H1 (cell line): Measurements from ENCODE around the gene SLC6A6. TPM values are rescaled to one million over a fixed set of nuclear protein-coding genes. Genes with fewer than 3 reads are reported as not detected.

Source experiments
- CTCF ChIA-PET: fragments of 300-600 bp; sonication (Branson Sonifier 250); formaldehyde crosslinking; loops from one replicate; lab custom pipeline; 2021; ENCODE audit not compliant: partially characterized antibody; lab: Charles Lee
- POLR2A ChIA-PET: fragments of 300-600 bp; sonication (Branson Sonifier 250); formaldehyde crosslinking; loops from one replicate; lab custom pipeline; 2021; ENCODE audit warnings: inconsistent platforms; ENCODE audit not compliant: partially characterized antibody; lab: Charles Lee
- DNase-seq, 2 experiments: peaks; one replicate each; pipeline versions ENCODE4 v3.0.0 to v3.0.0-alpha.2; 2010 to 2022; ENCODE audit warnings: low spot score in 2 of 2, low read depth in 1 of 2, mixed read lengths in 1 of 2
- FAIRE-seq: peaks from 2 replicates; lab custom pipeline; 2011; peaks lifted over from hg19 to GRCh38; lab: Jason Lieb, UNC
- H2AFZ ChIP-seq: 2 replicates; pipeline ENCODE4 v1.8.1; 2012; ENCODE audit warnings: low read length, inconsistent platforms
- H2AK5ac ChIP-seq: 2 replicates; pipeline ENCODE4 v1.6.1; 2013; ENCODE audit warnings: low read depth, low read length
- H2BK120ac ChIP-seq: replicated peaks from 2 replicates; pipeline ENCODE3; 2013; ENCODE audit warnings: low read depth, low read length, inconsistent platforms
- H2BK12ac ChIP-seq: 2 replicates; pipeline ENCODE4 v1.6.1; 2013; ENCODE audit warnings: low read depth, low read length
- H2BK15ac ChIP-seq: 2 replicates; pipeline ENCODE4 v1.6.1; 2013; ENCODE audit warnings: low read length
- H2BK20ac ChIP-seq: 2 replicates; pipeline ENCODE4 v1.6.1; 2013; ENCODE audit warnings: low read length
- H2BK5ac ChIP-seq: 2 replicates; pipeline ENCODE4 v1.6.1; 2013; ENCODE audit warnings: low read depth, low read length
- H3K14ac ChIP-seq: 2 replicates; pipeline ENCODE4 v1.6.1; 2013; ENCODE audit warnings: inconsistent platforms; ENCODE audit not compliant: insufficient read length
- H3K18ac ChIP-seq: 2 replicates; pipeline ENCODE4 v1.6.1; 2013; ENCODE audit warnings: low read length; ENCODE audit errors: extremely low read depth
- H3K23ac ChIP-seq: 2 replicates; pipeline ENCODE4 v1.6.1; 2013; ENCODE audit warnings: inconsistent platforms; ENCODE audit not compliant: insufficient read length
- H3K23me2 ChIP-seq: 2 replicates; pipeline ENCODE4 v1.6.1; 2013; ENCODE audit warnings: low read depth, low read length
- H3K27ac ChIP-seq: 2 replicates; pipeline ENCODE4 v1.6.1; 2011; ENCODE audit warnings: low read depth, low read length, inconsistent platforms
- H3K27me3 ChIP-seq, 4 experiments: replicated peaks in 1 of 4; 1 replicate in 1 of 4; 2 replicates in 3 of 4; pipeline versions ENCODE4 v1.6.1 to v1.8.1; 2011 to 2013; ENCODE audit warnings: low read length in 3 of 4, mild to moderate bottlenecking in 3 of 4, inconsistent platforms in 2 of 4, mixed read lengths in 2 of 4, moderate library complexity in 1 of 4; ENCODE audit not compliant: control insufficient read depth in 3 of 4, insufficient read depth in 3 of 4; ENCODE audit errors: extremely low read depth in 1 of 4
- H3K36me3 ChIP-seq, 4 experiments: 2 replicates each; pipeline versions ENCODE4 v1.6.1 to v1.8.1; 2011 to 2013; ENCODE audit warnings: mild to moderate bottlenecking in 4 of 4, low read length in 3 of 4, moderate library complexity in 2 of 4, control low read depth in 1 of 4, inconsistent platforms in 1 of 4; ENCODE audit not compliant: insufficient read depth in 4 of 4, control insufficient read depth in 2 of 4
- H3K4ac ChIP-seq: replicated peaks from 2 replicates; pipeline ENCODE3; 2013; ENCODE audit warnings: low read length, low read depth, mixed read lengths, inconsistent platforms; ENCODE audit not compliant: insufficient read length
- H3K4me1 ChIP-seq, 4 experiments: replicated peaks in 1 of 4; 1 replicate in 1 of 4; 2 replicates in 3 of 4; pipeline versions ENCODE4 v1.6.1 to v1.8.1; 2011 to 2013; ENCODE audit warnings: low read length in 3 of 4, inconsistent platforms in 2 of 4, mixed read lengths in 1 of 4; ENCODE audit not compliant: insufficient read depth in 4 of 4, control insufficient read depth in 3 of 4
- H3K4me2 ChIP-seq, 2 experiments: 2 replicates each; pipeline versions ENCODE4 v1.6.1 to v1.8.1; 2011 to 2013; ENCODE audit warnings: low read depth in 2 of 2, low read length in 2 of 2, control low read depth in 1 of 2, inconsistent platforms in 1 of 2, mild to moderate bottlenecking in 1 of 2; ENCODE audit not compliant: insufficient read depth in 1 of 2
- H3K4me3 ChIP-seq, 4 experiments: fragments of 200-600, 300-600 bp in 1 of 4; sonication (generic), shearing (Covaris generic), sonication (Bioruptor Twin) in 1 of 4; 2 replicates each; pipeline versions ENCODE4 v1.5.1 to v1.8.1; 2011 to 2016; ENCODE audit warnings: low read length in 4 of 4, low read depth in 3 of 4, control low read depth in 2 of 4, inconsistent platforms in 2 of 4, mild to moderate bottlenecking in 2 of 4, mixed read lengths in 1 of 4, moderate library complexity in 1 of 4; ENCODE audit not compliant: insufficient read depth in 2 of 4; ENCODE audit errors: extremely low read depth in 1 of 4
- H3K56ac ChIP-seq: replicated peaks from 2 replicates; pipeline ENCODE3; 2013; ENCODE audit warnings: low read depth, mild to moderate bottlenecking, mixed read lengths, low read length, inconsistent platforms; ENCODE audit not compliant: insufficient read length
- H3K79me1 ChIP-seq: 2 replicates; pipeline ENCODE4 v1.6.1; 2013; ENCODE audit warnings: low read depth, low read length, control low read depth
- H3K79me2 ChIP-seq, 2 experiments: 2 replicates each; pipeline versions ENCODE4 v1.6.1 to v1.8.1; 2012 to 2013; ENCODE audit warnings: low read length in 2 of 2, mild to moderate bottlenecking in 2 of 2, inconsistent platforms in 1 of 2; ENCODE audit not compliant: insufficient read depth in 2 of 2, control insufficient read depth in 1 of 2
- H3K9ac ChIP-seq, 4 experiments: replicated peaks in 1 of 4; 1 replicate in 1 of 4; 2 replicates in 3 of 4; pipeline versions ENCODE4 v1.6.1 to v1.8.1; 2011 to 2013; ENCODE audit warnings: low read depth in 3 of 4, low read length in 3 of 4, control low read depth in 2 of 4, mild to moderate bottlenecking in 2 of 4, moderate library complexity in 2 of 4, inconsistent platforms in 1 of 4; ENCODE audit errors: extremely low read depth in 1 of 4
- H3K9me3 ChIP-seq, 2 experiments: 2 replicates each; pipeline versions ENCODE4 v1.6.1 to v1.8.1; 2012 to 2013; ENCODE audit warnings: mild to moderate bottlenecking in 2 of 2, moderate library complexity in 2 of 2, control low read depth in 1 of 2, inconsistent platforms in 1 of 2, low read depth in 1 of 2, low read length in 1 of 2, mixed read lengths in 1 of 2; ENCODE audit not compliant: insufficient read depth in 2 of 2
- H4K20me1 ChIP-seq, 2 experiments: replicated peaks in 1 of 2; 2 replicates each; pipeline versions ENCODE3 to v1.8.1; 2011 to 2013; ENCODE audit warnings: inconsistent platforms in 2 of 2, low read length in 2 of 2, mild to moderate bottlenecking in 1 of 2; ENCODE audit not compliant: insufficient read depth in 2 of 2, control insufficient read depth in 1 of 2
- H4K5ac ChIP-seq: 2 replicates; pipeline ENCODE4 v1.6.1; 2013; ENCODE audit warnings: low read length, low read depth, mixed read lengths, inconsistent platforms; ENCODE audit not compliant: insufficient read length
- H4K8ac ChIP-seq: 2 replicates; pipeline ENCODE4 v1.8.0; 2013; ENCODE audit warnings: mild to moderate bottlenecking, moderate library complexity, low read length, inconsistent platforms; ENCODE audit not compliant: insufficient read depth; ENCODE audit errors: extremely low read depth
- H4K91ac ChIP-seq: replicated peaks from 2 replicates; pipeline ENCODE3; 2013; ENCODE audit warnings: low read length, mixed read lengths, inconsistent platforms; ENCODE audit not compliant: insufficient read length
- ATF2 ChIP-seq: IDR thresholded peaks from 2 replicates; pipeline ENCODE4 v1.6.1; 2012; ENCODE audit warnings: low read length, inconsistent platforms
- CREB1 ChIP-seq: IDR thresholded peaks from 2 replicates; pipeline ENCODE4 v1.6.1; 2012; ENCODE audit warnings: inconsistent platforms
- CTBP2 ChIP-seq: IDR thresholded peaks from 2 replicates; pipeline ENCODE4 v1.7.0; 2011; ENCODE audit warnings: borderline replicate concordance, mild to moderate bottlenecking, moderate library complexity, mixed read lengths, low read length; ENCODE audit not compliant: insufficient read depth, insufficient read length
- EGR1 ChIP-seq: IDR thresholded peaks from 2 replicates; pipeline ENCODE4 v1.6.1; 2011; ENCODE audit warnings: low read depth, low read length, borderline replicate concordance
- GABPA ChIP-seq: IDR thresholded peaks from 2 replicates; pipeline ENCODE4 v1.6.1; 2011; ENCODE audit warnings: mild to moderate bottlenecking, low read length, moderate library complexity, borderline replicate concordance; ENCODE audit not compliant: insufficient read depth
- KDM4A ChIP-seq: IDR thresholded peaks from one replicate; pipeline ENCODE4 v1.7.1; 2012; ENCODE audit warnings: low read depth, mild to moderate bottlenecking, moderate library complexity, low read length, inconsistent platforms; ENCODE audit not compliant: severe bottlenecking
- SIRT6 ChIP-seq: IDR thresholded peaks from one replicate; pipeline ENCODE4 v1.7.1; 2012; ENCODE audit warnings: low read length, inconsistent platforms
- SIX5 ChIP-seq: IDR thresholded peaks from 2 replicates; pipeline ENCODE4 v1.6.1; 2011; ENCODE audit warnings: mild to moderate bottlenecking, low read depth, low read length
- SP2 ChIP-seq: IDR thresholded peaks from 2 replicates; pipeline ENCODE4 v1.6.1; 2012; ENCODE audit warnings: mild to moderate bottlenecking, low read length, inconsistent platforms
- WGBS, 2 experiments: shearing (Covaris generic) in 1 of 2; methylation state at CpG; one replicate each; pipeline versions ENCODE4 v1.1.6 to v1.1.7; 2013 to 2015; ENCODE audit warnings: low lambda C conversion rate in 2 of 2, mixed read lengths in 2 of 2, inconsistent platforms in 1 of 2, low coverage in 1 of 2, missing lambda C conversion rate in 1 of 2; ENCODE audit not compliant: insufficient replicate concordance in 2 of 2, insufficient coverage in 1 of 2, insufficient read length in 1 of 2; ENCODE audit errors: extremely low coverage in 1 of 2, missing lambda C conversion rate in 1 of 2; 5-methylcytosine and 5-hydroxymethylcytosine counted together
- polyA plus RNA-seq, 7 experiments: library from polyadenylated mRNA; depleted of rRNA in 3 of 7; stranded (reverse) in 5 of 7; unstranded in 2 of 7; fragments of >200 nt in 5 of 7; fragments of 200-250 nt in 2 of 7; gene quantifications; 1 replicate in 5 of 7; 2 replicates in 1 of 7; 4 replicates in 1 of 7; pipeline versions ENCODE4 v1.2.1 to v1.2.3, GENCODE V29; 2011 to 2013; ENCODE audit warnings: missing spikeins in 2 of 7, mixed read lengths in 2 of 7
- total RNA-seq: library from RNA; stranded (reverse); fragmentation: NEBNext Ultra II Directional; extraction: Animal tissue kit (Norgen Biotek cat#: 25700); gene quantifications from 2 replicates; pipeline ENCODE4 v1.2.1, GENCODE V29; 2021

Gene SLC6A6
- total and polyA plus RNA-seq, 2 of the 8 experiments (the other 6 are each of a cell fraction or from before 2014, with no cell fraction given): 66.2 to 144 TPM

GRCh38 chr3:14450506-14450905 is 48.1 kb downstream of the SLC6A6 start:
- Histone ChIP-seq H3K79me1 (peaks cover 6% of the 10 kb centered on the region; the same call in 1 of the 2 replicates), H3K23ac (no peak overlapping the region), H3K9ac (no peak overlapping the region), H2AFZ (no peak overlapping the region), H3K9me3 (no peaks in the 10 kb centered on the region), H2BK5ac (no peak overlapping the region), H3K27ac (no peak overlapping the region), H3K27me3 (no peaks in the 10 kb centered on the region; a peak in 1 of 7 replicates), H2BK20ac (no peak overlapping the region), H4K91ac (no peak overlapping the region), H3K4me2 (no peak overlapping the region), H3K4me3 (no peak overlapping the region), H4K5ac (no peak overlapping the region), H2BK12ac (no peak overlapping the region), H3K14ac (no peak overlapping the region), H2AK5ac (no peak overlapping the region), H3K23me2 (peaks cover 6% of the 10 kb centered on the region; the same call in 1 of the 2 replicates), H4K20me1 (peaks cover 7 to 17% of the 10 kb centered on the region in 2 experiments), H3K36me3 (peaks cover 33 to 77% (median 61%) of the 10 kb centered on the region in 4 experiments), H2BK15ac (no peak overlapping the region), H3K18ac (no peak overlapping the region), H3K4me1 (peaks cover 0 to 2% (median 0%) of the 10 kb centered on the region in 4 experiments; a peak in 2 of 7 replicates), H4K8ac (no peak overlapping the region), H3K56ac (no peak overlapping the region), H3K4ac (no peak overlapping the region), H3K79me2 (no peaks in the 10 kb centered on the region), H2BK120ac (no peak overlapping the region)
- DNase-seq (no peak), FAIRE-seq (no peak)
- ChIA-PET CTCF (interaction anchor here (0.6 to 2.2 kb wide), 12 partner anchors 9 to 247 kb away, joined by 3 to 10 read pairs (median 3); no protein-coding TSS in a partner anchor), POLR2A (interaction anchor here (0.9 to 1.4 kb wide), 2 partner anchors 19 to 272 kb away, joined by 3 read pairs; partner anchors contain the start of gene LSM3)
- WGBS, 2 experiments: 89% methylated on average over 3 of the region's 3 CpGs; no CpG with 5 or more reads in 1 of the 2 experiments
- TF ChIP-seq SIX5 (no peak), CREB1 (no peak), GABPA (no peak), KDM4A (no peak), CTBP2 (no peak), SP2 (no peak), SIRT6 (no peak), ATF2 (no peak), EGR1 (no peak)
